ENCODE data around the gene RAD51B.

DNA sequence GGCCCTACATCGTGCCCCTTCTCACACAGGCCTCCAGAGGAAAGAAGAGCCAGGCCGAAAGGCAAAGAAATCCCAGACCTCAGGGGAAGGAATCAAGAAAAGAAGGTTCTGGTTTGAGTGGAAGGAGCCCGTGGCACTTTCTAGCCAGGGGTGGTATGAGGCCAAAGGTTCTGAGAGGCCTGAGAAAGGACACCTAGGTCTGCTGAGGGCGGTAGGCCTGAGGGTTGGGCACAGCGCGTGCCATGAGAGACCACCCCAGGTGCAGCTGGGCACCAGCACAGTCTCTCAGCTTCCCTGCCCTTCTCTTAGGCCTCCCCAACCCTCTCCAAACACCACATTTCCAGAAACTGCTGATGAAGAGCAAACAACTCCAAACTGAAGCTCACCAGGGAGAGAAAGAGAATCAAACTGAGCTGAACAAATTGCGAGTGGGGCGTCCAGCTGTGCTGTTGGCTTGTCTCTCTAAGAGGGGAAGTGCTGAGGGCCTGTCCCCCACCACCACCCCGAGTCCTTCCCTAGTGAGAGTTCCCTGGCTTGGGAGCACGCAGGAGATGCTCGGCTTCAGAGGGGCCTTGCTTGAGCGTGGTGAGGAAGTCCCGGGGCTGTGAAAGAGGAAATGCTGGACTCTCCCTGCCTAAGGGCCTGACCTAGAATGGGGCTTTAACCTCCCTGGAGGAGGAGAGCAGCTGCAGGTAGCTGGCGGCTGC lies 788.4 kb downstream of the RAD51B start:
- TF ChIP-seq NR2C2 (CRISPR knock-in tag; IDR thresholded peaks at IDR 0.05) (no peak), NR2C2 (tag; IDR thresholded peaks at IDR 0.05) (no peak), XRCC5 (IDR thresholded peaks at IDR 0.05; ENCODE audit: low read depth, low read length) (no peak), JUND (IDR thresholded peaks at IDR 0.05; ENCODE audit: borderline replicate concordance, low read depth, low read length) (no peak), JUND (tag; IDR thresholded peaks at IDR 0.05; ENCODE audit: borderline replicate concordance, low read depth, low read length) (no peak), RB1 (IDR thresholded peaks at IDR 0.05; ENCODE audit: low read depth) (no peak), SRSF3 (IDR thresholded peaks at IDR 0.05; ENCODE audit: insufficient read depth, low read length) (no peak), NONO (IDR thresholded peaks at IDR 0.05; ENCODE audit: low read depth in 2 of 2, low read length in 1 of 2) (no peak), EP400 (IDR thresholded peaks at IDR 0.05) (no peak), SP2 (IDR thresholded peaks at IDR 0.05; ENCODE audit: extremely low read depth, low read depth, low read length, poor library complexity, severe bottlenecking) (no peak), BRD9 (IDR thresholded peaks at IDR 0.05; ENCODE audit: low read depth, partially characterized antibody) (no peak), NFIC (IDR thresholded peaks at IDR 0.05) (no peak), NCOA2 (IDR thresholded peaks at IDR 0.05; ENCODE audit: partially characterized antibody in 2 of 2) (no peak)
- TF ChIP-seq, protein P1, sequence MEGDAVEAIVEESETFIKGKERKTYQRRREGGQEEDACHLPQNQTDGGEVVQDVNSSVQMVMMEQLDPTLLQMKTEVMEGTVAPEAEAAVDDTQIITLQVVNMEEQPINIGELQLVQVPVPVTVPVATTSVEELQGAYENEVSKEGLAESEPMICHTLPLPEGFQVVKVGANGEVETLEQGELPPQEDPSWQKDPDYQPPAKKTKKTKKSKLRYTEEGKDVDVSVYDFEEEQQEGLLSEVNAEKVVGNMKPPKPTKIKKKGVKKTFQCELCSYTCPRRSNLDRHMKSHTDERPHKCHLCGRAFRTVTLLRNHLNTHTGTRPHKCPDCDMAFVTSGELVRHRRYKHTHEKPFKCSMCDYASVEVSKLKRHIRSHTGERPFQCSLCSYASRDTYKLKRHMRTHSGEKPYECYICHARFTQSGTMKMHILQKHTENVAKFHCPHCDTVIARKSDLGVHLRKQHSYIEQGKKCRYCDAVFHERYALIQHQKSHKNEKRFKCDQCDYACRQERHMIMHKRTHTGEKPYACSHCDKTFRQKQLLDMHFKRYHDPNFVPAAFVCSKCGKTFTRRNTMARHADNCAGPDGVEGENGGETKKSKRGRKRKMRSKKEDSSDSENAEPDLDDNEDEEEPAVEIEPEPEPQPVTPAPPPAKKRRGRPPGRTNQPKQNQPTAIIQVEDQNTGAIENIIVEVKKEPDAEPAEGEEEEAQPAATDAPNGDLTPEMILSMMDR (IDR thresholded peaks at IDR 0.05 in 2 of 3, conservative IDR thresholded peaks at IDR 0.05 in 1 of 3; ENCODE audit: insufficient read depth in 2 of 3, low read depth in 1 of 3, low read length in 3 of 3), result no peak
- TF ChIP-seq, protein P2, sequence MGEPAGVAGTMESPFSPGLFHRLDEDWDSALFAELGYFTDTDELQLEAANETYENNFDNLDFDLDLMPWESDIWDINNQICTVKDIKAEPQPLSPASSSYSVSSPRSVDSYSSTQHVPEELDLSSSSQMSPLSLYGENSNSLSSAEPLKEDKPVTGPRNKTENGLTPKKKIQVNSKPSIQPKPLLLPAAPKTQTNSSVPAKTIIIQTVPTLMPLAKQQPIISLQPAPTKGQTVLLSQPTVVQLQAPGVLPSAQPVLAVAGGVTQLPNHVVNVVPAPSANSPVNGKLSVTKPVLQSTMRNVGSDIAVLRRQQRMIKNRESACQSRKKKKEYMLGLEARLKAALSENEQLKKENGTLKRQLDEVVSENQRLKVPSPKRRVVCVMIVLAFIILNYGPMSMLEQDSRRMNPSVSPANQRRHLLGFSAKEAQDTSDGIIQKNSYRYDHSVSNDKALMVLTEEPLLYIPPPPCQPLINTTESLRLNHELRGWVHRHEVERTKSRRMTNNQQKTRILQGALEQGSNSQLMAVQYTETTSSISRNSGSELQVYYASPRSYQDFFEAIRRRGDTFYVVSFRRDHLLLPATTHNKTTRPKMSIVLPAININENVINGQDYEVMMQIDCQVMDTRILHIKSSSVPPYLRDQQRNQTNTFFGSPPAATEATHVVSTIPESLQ (CRISPR knock-in tag; IDR thresholded peaks at IDR 0.05), result no peak

Measured in K562 (cell line).